ENCODE measurements around the gene RPL36.

- TF ChIP-seq CTCF (conservative IDR thresholded peaks at IDR 0.05) (no peak), EZH2 (IDR thresholded peaks at IDR 0.05; ENCODE audit: low read depth) (no peak)
Measured at GRCh38 chr19:5680084-5680436, 10.0 kb upstream of the RPL36 start.
